ENCODE results near the gene AQP12A. TPM values are rescaled to one million over a fixed set of nuclear protein-coding genes. Genes with fewer than 3 reads are reported as not detected.
"Not testable (repeated sequence)": the region's sequence is repeated elsewhere in the genome, so short reads cannot be mapped to it uniquely, and the experiment has no call there.

AQP12A gene
- total RNA-seq, 2 donors from 2014 or later, result 29.6 to 130 TPM

GRCh38 chr2:240690421-240691074 is 1.1 kb upstream of the AQP12A start:
- peaks cover 30% of the 10 kb centered on the region for H3K4me1 ChIP-seq
- H3K36me3 ChIP-seq (replicated peaks in 1 of 2; ENCODE audit: insufficient read depth in 1 of 2, low read depth in 2 of 2); H3K27me3 ChIP-seq; intact Hi-C loops (cut with DNase I); H3K4me3 ChIP-seq; H3K9me3 ChIP-seq: not testable (repeated sequence)
- peak in 2 of 3 donors; percentile 39 to 53 for TF ChIP-seq POLR2A (IDR thresholded peaks at IDR 0.05)
- DNase-seq, result peak in 3 of 4 donors; percentile 36 to 68 (median 57)
- H3K27ac ChIP-seq, result peak overlapping the region; percentile 25 to 89 (median 76)
- WGBS, 2 donors, result 21 to 39% methylated on average over 4 to 9 of the region's 18 CpGs
- peak; percentile 45 for ATAC-seq

GRCh38 chr2:240691075-240691427 is 615 bp upstream of the AQP12A start:
- H3K9me3 ChIP-seq; H3K4me3 ChIP-seq; intact Hi-C loops (cut with DNase I); H3K36me3 ChIP-seq (replicated peaks in 1 of 2; ENCODE audit: insufficient read depth in 1 of 2, low read depth in 2 of 2); H3K27me3 ChIP-seq: not testable (repeated sequence)
- peak in 1 of 3 donors; percentile 41 for TF ChIP-seq POLR2A (IDR thresholded peaks at IDR 0.05)
- peak; percentile 46 for ATAC-seq
- Histone ChIP-seq H3K27ac (peak overlapping the region in 3 of 4 donors; percentile 25 to 61 (median 38)), H3K4me1 (peaks cover 25% of the 10 kb centered on the region)
- peak; percentile 65 to 80 (median 68) for DNase-seq
- 44% methylated on average over 1 of the region's 2 CpGs; no CpG with 5 or more reads in 1 of the 2 donors for WGBS, 2 donors

GRCh38 chr2:240692583-240693561 is 1.2 kb downstream of the AQP12A start:
- H3K4me3 ChIP-seq; intact Hi-C loops (cut with DNase I); H3K27me3 ChIP-seq; H3K36me3 ChIP-seq (replicated peaks in 1 of 2; ENCODE audit: insufficient read depth in 1 of 2, low read depth in 2 of 2); H3K9me3 ChIP-seq; ATAC-seq: not testable (repeated sequence)
- Histone ChIP-seq H3K4me1 (peaks cover 23% of the 10 kb centered on the region), H3K27ac (peak overlapping the region in 1 of 4 donors; percentile 25)
- peak in 1 of 4 donors; percentile 12 for DNase-seq
- WGBS, 2 donors, result 36% methylated on average over 19 of the region's 34 CpGs; no CpG with 5 or more reads in 1 of the 2 donors

GRCh38 chr2:240694304-240694703 is 2.6 kb downstream of the AQP12A start:
- H3K36me3 ChIP-seq (replicated peaks in 1 of 2; ENCODE audit: insufficient read depth in 1 of 2, low read depth in 2 of 2); intact Hi-C loops (cut with DNase I); DNase-seq; H3K27me3 ChIP-seq; H3K9me3 ChIP-seq; H3K27ac ChIP-seq; ATAC-seq; H3K4me3 ChIP-seq: not testable (repeated sequence)
- H3K4me1 ChIP-seq, result peaks cover 17% of the 10 kb centered on the region
- WGBS, 2 donors, result no CpG with 5 or more reads among the region's 12 CpGs

GRCh38 chr2:240695593-240695992 is 3.9 kb downstream of the AQP12A start:
- intact Hi-C loops (cut with DNase I), result not testable (repeated sequence)

GRCh38 chr2:240696469-240696868 is 4.8 kb downstream of the AQP12A start:
- H3K4me1 ChIP-seq; H3K4me3 ChIP-seq; DNase-seq; intact Hi-C loops (cut with DNase I); ATAC-seq; H3K9me3 ChIP-seq; H3K27me3 ChIP-seq; H3K27ac ChIP-seq; H3K36me3 ChIP-seq (replicated peaks in 1 of 2; ENCODE audit: insufficient read depth in 1 of 2, low read depth in 2 of 2): not testable (repeated sequence)
- 60 to 75% methylated on average over 2 to 7 of the region's 13 CpGs for WGBS, 2 donors

More at GRCh38 chr2:240695593-240695992, 3.9 kb downstream of the AQP12A start:
- H3K9me3 ChIP-seq; H3K4me1 ChIP-seq; H3K27me3 ChIP-seq; ATAC-seq; DNase-seq; H3K27ac ChIP-seq; H3K4me3 ChIP-seq; H3K36me3 ChIP-seq (replicated peaks in 1 of 2; ENCODE audit: insufficient read depth in 1 of 2, low read depth in 2 of 2): not testable (repeated sequence)
- no CpG with 5 or more reads among the region's 19 CpGs for WGBS, 2 donors

GRCh38 chr2:240698852-240699561 is 7.3 kb downstream of the AQP12A start:
- H3K36me3 ChIP-seq (replicated peaks in 1 of 2; ENCODE audit: insufficient read depth in 1 of 2, low read depth in 2 of 2); intact Hi-C loops (cut with DNase I); H3K27ac ChIP-seq; H3K27me3 ChIP-seq; H3K4me3 ChIP-seq; H3K9me3 ChIP-seq: not testable (repeated sequence)
- ATAC-seq (peak; percentile 81), DNase-seq (peak in 2 of 4 donors; percentile 11 to 16)
- WGBS, 2 donors, result 20% methylated on average over 5 of the region's 33 CpGs; no CpG with 5 or more reads in 1 of the 2 donors
- H3K4me1 ChIP-seq, result peaks cover 11% of the 10 kb centered on the region

GRCh38 chr2:240699835-240700234 is 8.2 kb downstream of the AQP12A start:
- H3K9me3 ChIP-seq; H3K27me3 ChIP-seq; H3K4me3 ChIP-seq; ATAC-seq; H3K27ac ChIP-seq; H3K36me3 ChIP-seq (replicated peaks in 1 of 2; ENCODE audit: insufficient read depth in 1 of 2, low read depth in 2 of 2); intact Hi-C loops (cut with DNase I): not testable (repeated sequence)
- peak in 2 of 4 donors; percentile 10 to 11 for DNase-seq
- 24% methylated on average over 7 of the region's 8 CpGs; no CpG with 5 or more reads in 1 of the 2 donors for WGBS, 2 donors
- H3K4me1 ChIP-seq, result peaks cover 11% of the 10 kb centered on the region

- WGBS, 2 donors, result 57 to 64% methylated on average over 17 to 18 of the region's 21 CpGs
- H3K27ac ChIP-seq; H3K9me3 ChIP-seq; DNase-seq; H3K36me3 ChIP-seq (replicated peaks in 1 of 2; ENCODE audit: insufficient read depth in 1 of 2, low read depth in 2 of 2); ATAC-seq; H3K27me3 ChIP-seq; intact Hi-C loops (cut with DNase I); H3K4me3 ChIP-seq: not testable (repeated sequence)
- H3K4me1 ChIP-seq, result peaks cover 11% of the 10 kb centered on the region
Observed at GRCh38 chr2:240700616-240701015, 8.9 kb downstream of the AQP12A start.

Measured in body of pancreas (tissue), 4 donors.